GM12801 (cell line): ENCODE measurements around the gene MEIKIN.

ENCODE experiments used
- TF ChIP-seq, protein P1 (sequence below): IDR thresholded peaks from one replicate; pipeline ENCODE4 v1.5.1; 2011; ENCODE audit warnings: control low read depth; ENCODE audit not compliant: insufficient read length; ENCODE audit errors: extremely low read depth

Gene MEIKIN

DNA sequence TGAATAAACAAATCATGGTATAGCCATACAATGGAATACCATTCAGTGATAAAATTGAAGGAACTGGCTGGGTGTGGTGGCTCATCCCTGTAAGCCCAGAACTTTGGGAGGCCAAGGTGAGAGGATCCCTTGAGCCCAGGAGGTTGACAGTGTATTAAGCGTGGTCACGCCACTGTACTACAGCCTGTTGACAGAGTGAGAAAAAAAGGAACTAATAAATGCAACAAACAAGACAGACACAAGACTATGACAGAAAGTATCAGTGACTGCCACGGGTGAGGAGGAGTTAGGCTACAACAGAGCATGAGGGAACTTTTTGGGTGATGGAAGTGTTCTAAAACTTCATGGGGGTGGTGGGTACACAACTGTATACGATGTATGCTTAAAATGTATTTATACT lies 150.9 kb downstream of the MEIKIN start:
- TF ChIP-seq, protein P1, sequence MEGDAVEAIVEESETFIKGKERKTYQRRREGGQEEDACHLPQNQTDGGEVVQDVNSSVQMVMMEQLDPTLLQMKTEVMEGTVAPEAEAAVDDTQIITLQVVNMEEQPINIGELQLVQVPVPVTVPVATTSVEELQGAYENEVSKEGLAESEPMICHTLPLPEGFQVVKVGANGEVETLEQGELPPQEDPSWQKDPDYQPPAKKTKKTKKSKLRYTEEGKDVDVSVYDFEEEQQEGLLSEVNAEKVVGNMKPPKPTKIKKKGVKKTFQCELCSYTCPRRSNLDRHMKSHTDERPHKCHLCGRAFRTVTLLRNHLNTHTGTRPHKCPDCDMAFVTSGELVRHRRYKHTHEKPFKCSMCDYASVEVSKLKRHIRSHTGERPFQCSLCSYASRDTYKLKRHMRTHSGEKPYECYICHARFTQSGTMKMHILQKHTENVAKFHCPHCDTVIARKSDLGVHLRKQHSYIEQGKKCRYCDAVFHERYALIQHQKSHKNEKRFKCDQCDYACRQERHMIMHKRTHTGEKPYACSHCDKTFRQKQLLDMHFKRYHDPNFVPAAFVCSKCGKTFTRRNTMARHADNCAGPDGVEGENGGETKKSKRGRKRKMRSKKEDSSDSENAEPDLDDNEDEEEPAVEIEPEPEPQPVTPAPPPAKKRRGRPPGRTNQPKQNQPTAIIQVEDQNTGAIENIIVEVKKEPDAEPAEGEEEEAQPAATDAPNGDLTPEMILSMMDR: no peak

DNA sequence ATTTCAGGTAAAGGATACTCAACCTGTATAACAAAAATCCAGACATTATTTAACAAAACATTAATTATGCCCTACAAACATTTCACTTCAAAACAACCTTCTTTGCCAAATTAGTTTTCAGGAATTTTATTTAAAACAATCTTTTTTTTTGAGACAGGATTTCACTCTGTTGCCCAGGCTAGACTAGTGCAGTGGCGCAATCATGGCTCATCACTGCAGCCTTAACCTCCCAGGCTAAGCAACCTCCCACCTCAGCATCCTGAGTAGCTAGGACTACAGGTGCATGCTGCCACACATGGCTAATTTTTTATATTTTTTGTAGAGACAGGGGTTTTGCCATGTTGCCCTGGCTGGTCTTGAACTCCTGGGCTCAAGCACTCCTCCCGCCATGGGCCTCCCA lies 152.6 kb downstream of the MEIKIN start:
- TF ChIP-seq, protein P1: no peak

DNA sequence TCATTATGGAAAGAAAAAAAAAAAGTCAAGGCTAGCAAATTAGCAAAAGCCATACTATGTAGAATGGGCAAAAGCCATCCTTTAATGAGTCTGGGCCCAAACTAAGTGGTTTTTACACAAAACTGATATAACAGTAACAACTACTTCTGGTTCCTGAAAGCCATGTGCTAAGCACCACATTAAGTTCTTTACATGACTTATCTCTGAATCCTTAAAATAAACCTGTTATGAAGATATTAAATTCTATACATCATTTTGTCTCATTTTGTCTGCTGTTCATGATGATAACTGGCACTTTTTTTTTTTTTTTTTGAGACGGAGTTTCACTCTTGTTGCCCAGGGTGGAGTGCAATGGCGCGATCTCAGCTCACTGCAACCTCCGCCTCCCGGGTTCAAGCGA lies 153.6 kb downstream of the MEIKIN start:
- TF ChIP-seq, protein P1: no peak

DNA sequence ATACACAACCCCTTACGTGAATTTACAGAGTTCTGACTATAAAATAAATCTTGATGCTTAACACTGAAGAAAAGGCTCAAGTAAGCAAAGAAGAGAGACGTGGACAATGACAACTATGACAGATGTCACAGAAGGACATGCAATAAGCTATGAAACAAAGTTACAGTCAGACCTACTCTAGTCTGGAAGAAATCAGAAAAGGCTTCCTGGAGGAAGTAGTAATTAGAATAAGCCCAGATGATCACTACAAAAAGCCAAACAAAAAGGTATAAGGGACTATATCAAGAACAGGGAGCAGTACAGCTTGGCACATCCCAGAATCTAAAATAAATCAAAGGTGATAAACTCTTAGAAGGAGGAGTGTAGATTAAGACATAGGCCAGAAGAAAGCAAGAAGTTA lies 154.9 kb downstream of the MEIKIN start:
- TF ChIP-seq, protein P1: no peak

- TF ChIP-seq, protein P1: no peak
Measured at GRCh38 chr5:131789765-131790164, 155.7 kb downstream of the MEIKIN start.

DNA sequence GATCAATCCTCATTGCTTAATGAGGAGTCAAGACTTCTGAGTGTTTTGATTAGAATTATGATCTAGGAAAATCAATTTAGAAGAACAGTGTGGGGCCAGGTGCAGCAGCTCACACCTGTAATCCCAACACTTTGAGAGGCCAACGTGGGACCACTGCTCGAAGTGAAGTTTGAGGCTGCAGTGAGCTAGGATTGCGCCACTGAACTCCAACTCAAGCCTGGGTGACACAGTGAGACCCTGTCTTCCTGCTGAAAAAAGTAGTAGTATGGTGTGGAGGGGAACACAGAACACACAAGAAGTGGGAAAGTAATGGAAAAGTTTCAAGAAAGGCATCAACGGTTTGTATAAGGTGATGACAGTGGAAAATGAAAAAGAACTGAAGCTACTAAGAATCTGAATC lies 157.7 kb downstream of the MEIKIN start:
- TF ChIP-seq, protein P1: no peak

GRCh38 chr5:131786900-131787692 lies 158.4 kb downstream of the MEIKIN start:
- TF ChIP-seq, protein P1: no peak
